Amniotic stem cell (primary cell): ENCODE measurements around the gene EXD1.

Source experiments
- DNase-seq: peaks from one replicate; lab custom pipeline; 2025; lab: John Stamatoyannopoulos, UW

Gene EXD1

DNA sequence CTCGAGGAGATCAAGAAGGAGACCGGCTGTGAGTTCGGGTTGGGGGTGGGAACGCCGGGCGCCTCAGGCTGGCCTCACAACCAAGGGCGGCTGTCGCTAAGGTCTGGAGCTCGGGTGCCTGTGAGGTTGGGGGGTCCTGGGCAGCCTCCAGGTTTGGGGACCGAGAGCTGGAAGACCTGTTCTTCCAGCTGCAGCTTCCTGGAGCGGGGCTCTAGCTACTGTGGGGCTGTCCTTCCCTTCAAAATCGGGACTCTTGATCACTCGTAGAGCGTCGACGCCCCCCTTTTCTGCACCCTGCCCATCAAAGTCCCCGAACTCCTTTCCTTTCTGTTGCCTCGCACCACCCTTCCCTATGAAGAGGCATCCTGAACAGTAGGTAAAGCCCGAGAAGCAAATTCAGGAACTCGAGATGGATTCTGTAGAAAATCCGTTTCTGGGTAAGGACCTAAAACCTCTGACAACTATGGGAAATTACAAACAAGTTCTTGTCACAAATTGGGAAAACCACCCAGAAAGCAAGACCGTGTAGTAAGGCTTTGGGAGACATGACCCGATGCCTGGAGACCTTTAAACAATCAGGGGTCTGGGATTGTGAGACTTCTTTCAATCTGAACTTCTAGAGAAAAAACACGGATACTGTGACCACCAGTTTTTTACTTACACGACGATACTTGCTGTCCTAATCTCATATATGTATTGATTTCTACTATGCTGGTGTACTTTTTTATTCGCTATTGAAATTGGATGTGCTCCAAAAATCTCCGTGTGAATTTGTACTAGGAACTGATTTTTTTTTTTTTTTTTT is 1.1 kb upstream of the EXD1 start:
- no peak for DNase-seq

DNA sequence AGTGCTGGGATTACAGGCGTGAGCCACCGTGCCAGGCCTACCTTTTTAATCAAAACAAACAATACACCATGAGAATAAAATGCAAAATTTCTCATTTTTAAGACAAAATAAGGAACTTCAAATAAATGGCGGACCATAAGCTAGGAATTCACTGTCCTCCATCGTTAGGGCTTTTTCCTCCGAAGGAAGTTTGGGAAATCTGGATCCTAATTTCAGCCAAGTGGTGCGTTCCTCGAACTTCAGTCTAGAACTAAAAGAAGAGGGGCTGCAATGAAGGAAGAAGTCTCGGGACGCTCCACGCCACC is 260 bp downstream of the EXD1 start:
- DNase-seq: no peak

DNA sequence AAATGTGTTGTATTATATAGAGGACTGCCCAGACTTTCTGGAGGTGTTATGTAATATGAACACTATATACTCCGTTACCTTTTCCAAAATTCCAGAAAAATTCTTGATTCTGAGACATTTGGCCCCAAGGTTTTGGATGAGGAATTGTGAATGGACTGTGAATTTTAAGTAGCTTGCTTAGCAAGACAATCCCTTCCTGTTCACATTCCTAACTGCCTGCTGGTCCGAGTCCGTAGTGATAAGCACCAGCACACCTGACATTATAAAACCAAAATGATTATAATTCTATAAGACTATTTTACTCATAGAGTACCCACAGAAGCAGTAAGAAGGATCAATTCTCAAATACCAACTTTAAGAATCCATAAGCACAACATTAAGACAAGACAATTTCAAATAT is 11.2 kb downstream of the EXD1 start:
- DNase-seq: no peak

DNA sequence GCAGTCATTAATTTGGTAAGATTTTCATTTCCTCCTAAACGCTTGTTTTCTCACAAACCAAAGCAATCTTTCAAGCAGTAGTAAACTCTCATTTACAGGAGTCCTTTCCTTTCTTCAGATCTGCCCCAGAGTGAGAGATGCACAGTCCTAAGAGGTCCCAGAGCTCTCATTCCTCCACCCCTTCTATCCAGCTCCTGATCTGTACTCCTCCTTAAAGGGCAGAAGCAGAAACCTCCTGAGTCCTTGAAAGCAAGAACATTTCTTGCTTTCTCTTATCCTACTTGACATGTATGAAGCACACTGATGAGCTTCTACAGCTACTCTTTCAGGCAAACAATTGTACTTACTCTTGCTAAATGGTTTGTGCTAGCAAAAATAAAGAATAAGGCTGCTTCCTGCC is 11.7 kb downstream of the EXD1 start:
- no peak for DNase-seq

- no peak for DNase-seq
These were observed 14.8 kb downstream of the EXD1 start for GRCh38 chr15:41215708-41216107.

DNA sequence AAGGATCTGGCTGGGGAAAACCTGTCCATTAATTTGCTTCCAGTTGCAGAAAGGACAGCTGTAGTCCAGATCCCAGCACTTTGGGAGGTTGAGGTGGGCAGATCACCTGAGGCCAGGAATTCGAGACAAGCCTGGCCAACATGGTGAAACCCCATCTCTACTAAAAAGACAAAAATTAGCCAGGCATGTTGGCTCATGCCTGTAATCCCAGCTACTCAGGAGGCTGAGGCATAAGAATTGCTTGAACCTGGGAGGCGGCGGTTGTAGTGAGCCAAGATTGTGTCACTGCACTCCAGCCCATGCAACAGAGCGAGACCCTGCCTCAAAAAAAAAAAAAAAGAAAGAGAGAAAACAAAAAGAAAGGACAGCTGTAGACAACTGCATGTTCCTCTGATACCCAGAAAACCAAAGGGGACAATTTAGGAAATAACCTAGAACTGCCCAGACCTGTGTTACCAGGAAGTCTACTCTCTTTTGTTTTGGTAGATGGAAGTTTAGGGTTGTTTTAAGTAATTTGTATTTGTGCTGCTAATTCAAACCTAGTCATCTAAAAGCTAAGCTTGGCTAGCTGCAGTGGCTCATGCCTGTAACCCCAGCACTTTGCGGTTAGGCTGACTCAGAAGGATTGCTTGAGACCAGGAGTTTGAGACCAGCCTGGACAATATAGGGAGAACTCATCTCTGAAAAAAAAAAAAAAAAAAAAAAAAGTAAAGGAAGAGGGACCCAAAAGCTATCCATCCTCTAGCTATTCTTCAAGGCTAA is 22.7 kb downstream of the EXD1 start:
- DNase-seq: no peak

DNA sequence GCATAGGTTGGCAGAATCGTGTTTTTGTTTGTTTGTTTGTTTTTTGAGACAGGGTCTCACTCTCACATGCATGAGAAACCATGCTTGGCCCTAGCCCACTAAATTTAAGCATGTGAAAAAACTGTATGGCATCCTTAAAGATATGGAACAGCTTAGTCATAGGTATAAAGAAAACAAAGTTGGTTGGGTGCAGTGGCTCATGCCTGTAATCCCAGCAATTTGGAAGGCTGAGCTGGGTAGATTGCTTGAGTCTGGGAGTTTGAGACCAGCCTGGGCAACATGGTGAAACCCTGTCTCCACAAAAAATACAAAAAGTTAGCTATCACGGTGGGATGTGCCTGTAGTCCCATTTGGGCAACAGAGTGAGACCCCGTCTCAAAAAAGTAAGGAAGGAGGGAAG is 25.2 kb downstream of the EXD1 start:
- DNase-seq: no peak

- no peak for DNase-seq
These were observed 27.2 kb downstream of the EXD1 start for GRCh38 chr15:41203395-41203794.

- no peak for DNase-seq
These were observed 31.1 kb downstream of the EXD1 start for GRCh38 chr15:41199470-41199869.

GRCh38 chr15:41194444-41194843 is 36.1 kb downstream of the EXD1 start:
- DNase-seq: no peak

GRCh38 chr15:41183581-41183980 is 47.0 kb downstream of the EXD1 start:
- DNase-seq: no peak

DNA sequence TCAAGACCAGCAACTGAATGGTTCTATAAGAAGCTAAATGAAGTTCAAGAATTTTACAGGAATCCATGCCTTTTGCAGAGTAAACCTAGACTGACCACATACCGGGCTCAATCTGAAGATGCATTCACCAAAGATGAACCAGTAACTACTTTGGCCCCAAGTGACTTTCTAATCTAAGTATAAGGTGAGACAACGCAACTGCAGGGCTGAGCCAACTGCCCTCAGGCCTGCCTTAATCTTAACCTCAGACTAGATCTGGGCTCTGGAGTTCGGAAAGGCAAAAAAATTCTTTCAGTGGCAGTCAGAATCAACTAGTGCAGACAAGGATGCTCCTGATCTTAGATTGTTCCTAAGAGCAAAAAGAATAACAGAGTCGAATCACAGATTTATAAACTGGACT is 48.3 kb downstream of the EXD1 start:
- DNase-seq: no peak

DNA sequence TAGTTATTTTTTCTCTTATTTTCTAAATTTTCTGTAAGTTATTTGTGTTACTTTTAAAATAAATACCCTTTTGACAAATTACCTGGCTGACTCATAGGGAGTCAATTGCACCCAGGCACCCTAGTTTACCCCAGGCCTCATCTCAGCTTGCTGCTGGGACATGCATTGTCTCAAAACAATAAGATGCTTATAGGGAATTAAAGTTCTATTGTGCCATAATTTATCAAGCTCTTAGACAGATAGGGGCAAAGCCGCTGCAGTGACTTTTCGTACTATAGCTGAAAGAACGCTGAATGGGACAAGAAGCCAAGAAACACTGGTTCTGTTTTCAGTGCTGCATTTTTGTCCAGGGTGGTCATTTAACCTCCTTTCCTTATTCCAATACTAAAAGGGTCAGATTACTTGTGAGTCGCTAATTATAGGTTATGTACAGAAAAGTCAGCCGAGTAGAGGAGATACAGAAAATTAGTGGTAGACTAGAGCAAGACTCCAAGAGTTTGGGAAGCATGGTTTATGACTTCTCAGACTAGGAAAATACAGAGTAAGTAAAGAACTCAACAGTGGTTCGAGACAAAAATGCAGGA is 50.3 kb downstream of the EXD1 start:
- DNase-seq: no peak

DNA sequence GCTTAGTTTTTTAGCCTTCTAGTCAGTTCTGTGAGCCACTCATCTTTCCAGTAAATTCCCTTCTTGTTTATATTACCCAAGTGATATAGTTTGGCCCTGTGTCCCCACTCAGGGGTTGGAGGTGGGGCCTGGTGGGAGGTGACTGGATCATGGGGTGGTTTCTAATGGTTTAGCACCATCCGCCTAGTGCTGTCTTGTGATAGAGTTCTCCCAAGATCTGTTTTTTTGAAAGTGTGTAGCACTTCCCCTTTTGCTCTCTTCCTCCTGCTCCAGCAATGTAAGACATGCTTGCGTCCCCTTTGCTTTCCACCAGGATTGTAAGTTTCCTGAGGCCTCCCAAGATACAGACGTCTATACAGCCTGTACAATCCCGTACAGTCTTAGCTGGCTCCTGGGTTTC is 60.8 kb downstream of the EXD1 start:
- no peak for DNase-seq

- no peak for DNase-seq
These were observed 61.5 kb downstream of the EXD1 start for GRCh38 chr15:41169086-41169485.

DNA sequence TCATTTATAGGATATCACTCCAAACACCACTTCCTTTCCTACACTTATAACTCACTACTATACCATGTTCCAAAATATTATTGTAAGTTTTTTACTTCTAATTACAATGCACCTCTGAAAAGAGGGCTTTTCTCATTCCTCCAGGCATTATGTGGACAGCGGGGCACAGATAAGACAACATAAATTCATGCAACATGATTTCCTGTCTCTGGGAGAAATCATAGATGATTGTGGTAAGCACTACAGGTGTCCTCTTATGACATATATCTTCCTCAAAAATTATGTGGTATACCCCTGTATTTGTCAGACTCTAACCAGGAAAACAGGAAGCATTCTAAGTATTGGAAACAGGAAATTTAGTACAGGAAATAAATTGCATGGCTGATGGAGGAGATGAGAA is 68.8 kb downstream of the EXD1 start:
- no peak for DNase-seq

DNA sequence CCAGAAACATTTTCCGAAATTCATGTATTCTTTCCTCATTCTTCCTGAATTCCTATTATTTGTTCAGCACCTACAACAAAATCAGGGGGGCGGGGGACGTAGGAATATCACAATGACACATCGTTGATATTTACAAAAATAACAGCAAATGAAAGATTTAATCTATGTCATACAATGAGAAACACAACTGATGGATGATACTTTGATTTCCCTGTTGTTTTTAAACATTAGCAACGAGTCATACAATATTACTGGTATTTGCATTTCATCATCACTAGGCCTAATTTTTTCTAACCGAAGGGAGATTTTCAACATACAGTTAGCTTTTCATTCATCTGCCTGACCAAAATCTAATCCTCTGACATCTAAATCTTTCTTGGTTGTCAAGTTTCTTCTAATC is 69.2 kb downstream of the EXD1 start:
- DNase-seq: no peak

DNA sequence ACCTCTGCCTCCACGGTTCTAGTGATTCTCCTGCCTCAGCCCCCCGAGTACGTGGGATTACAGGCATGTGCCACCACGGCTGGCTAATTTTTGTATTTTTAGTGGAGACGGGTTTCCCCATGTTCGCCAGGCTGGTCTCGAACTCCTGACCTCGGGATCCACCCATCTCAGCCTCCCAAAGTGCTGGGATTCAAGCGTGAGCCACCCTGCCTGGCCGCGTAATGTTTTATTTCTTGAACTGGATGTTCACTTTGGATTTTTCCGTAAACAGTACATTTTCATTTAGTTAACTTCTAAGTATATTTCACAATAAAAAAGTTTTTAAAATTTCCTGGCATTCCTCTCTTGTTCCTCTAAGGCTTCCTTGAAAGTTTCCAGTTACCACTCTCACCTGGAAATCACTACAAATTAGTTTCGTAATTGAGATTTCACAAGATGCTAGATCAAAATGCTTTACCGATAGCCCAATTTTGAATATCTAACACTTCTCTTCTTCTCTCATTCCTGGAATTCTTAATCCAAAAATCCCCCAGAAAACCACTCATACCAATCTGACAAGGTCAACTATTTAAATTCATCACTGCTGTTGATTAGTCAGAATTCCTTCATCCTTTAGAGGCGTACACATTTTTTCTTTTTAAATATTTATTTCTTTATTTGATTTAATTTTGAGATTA is 69.8 kb downstream of the EXD1 start:
- no peak for DNase-seq

DNA sequence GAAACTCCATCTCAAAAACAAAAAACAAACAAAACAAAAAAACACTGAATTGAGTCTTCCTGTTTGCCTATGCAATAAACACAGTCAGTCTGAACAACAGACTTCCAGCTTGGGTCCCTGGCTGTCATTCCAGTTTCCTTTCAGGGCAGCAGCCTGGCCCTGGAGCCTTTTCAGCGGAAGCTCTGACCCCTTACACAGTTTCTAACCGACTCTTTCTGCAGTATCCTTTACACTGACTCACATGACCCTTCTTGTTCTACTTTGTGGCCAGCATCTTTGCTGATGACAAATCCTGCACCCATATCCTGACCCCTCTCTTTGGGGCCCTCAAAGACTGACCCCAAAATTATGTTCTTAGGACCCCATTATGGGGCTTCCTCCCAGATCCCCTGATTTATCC is 76.1 kb downstream of the EXD1 start:
- no peak for DNase-seq

GRCh38 chr15:41153733-41154132 is 76.8 kb downstream of the EXD1 start:
- DNase-seq: no peak

DNA sequence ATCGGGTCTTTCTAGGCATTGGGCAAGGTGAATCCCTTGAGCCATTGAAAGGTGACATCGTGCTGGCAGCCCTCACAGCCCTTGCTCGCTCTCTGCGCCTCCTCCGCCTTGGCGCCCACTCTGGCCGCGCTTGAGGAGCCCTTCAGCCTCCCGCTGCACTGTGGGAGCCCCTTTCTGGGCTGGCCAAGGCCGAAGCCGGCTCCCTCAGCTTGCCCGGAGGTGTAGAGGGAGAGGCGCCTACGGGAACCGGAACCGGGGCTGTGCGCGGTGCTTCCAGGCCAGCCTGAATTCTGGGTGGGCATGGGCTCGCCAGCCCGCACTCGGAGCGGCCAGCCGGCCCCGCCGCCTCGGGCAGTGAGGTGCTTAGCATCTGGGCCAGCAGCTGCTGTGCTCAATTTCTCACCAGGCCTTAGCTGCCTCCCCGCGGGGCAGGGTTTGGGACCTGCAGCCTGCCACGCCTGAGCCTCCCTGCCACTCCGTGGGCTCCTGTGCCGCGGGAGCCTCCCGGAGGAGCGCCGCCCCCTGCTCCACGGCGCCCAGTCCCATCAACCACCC is 79.0 kb downstream of the EXD1 start:
- DNase-seq: no peak

GRCh38 chr15:41150279-41150678 is 80.3 kb downstream of the EXD1 start:
- DNase-seq: no peak

GRCh38 chr15:41148065-41148464 is 82.5 kb downstream of the EXD1 start:
- DNase-seq: no peak
